Measurements from ENCODE around the gene IFT122.

Gene IFT122

DNA sequence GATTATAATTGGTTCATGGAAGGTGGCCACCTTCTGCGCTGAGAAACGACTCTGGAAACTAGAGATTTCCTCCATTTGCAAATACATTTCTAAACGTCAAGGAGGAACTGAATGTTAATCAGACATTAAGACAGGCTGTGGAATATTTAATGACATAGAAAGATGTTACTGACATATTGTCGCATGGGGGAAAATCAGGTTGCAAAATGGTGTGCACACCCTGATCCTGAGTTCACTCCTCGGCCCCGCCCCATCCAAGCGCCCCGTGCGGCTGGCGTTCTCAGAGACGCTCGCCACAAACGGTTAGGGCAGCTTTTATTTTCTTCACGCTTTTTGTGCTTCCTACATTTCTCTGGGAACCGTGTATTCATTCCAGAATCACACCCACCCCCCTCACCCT is 113.7 kb downstream of the IFT122 start:
- no peak for DNase-seq
- Histone ChIP-seq H3K27me3 (replicated peaks; ENCODE audit: control insufficient read depth, insufficient read depth, low read length, poor library complexity, severe bottlenecking) (no peaks in the 10 kb centered on the region), H3K4me1 (ENCODE audit: control insufficient read depth, insufficient read depth, low read length, poor library complexity, severe bottlenecking) (no peaks in the 10 kb centered on the region), H3K27ac (ENCODE audit: insufficient read depth, low read length, poor library complexity, severe bottlenecking) (no peak overlapping the region), H3K36me3 (ENCODE audit: control insufficient read depth, insufficient read depth, low read length) (no peaks in the 10 kb centered on the region), H3K9me3 (ENCODE audit: control insufficient read depth, low read length) (no peaks in the 10 kb centered on the region), H3K4me3 (ENCODE audit: insufficient read depth, low read depth, low read length, poor library complexity, severe bottlenecking) (no peak overlapping the region)

DNA sequence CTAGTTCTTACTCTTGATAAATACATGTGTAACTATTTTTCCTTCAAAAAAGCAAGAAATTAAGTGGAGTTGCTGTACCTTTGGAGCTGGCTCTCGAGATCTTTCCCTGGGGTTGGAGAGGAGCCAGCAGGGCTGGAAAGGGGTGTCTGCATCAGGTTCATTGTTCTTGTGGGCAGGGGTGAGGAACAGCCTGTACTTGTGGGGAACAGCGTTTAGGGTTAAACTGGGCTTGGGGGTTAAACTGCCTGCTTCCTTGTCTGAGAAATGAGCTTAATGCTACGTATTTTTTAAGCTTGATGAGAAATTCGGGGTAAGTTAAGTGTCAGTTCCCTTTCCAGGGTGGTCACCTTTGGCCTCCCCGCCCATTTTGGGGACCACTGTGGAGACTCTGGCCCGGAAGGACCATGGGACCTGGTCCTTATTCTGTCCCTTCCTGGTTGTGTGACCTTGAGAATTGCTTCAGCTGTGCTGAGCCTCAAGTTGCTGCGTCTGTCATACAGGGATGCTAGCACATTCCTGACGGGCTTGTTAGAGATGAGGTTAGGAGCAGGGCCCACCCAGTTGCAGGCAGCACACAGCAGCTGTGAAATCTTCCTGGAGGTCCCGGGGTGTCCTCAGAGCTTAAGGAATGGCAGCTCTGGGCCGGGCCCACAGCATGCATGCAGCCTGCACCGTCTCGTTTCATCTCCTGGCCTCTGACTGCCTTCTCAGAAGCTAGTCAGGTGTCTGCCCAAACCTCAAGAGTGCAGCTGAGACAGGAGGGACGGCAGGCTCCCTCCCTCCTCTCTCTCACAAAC is 114.5 kb downstream of the IFT122 start:
- H3K4me3 ChIP-seq (ENCODE audit: insufficient read depth, low read depth, low read length, poor library complexity, severe bottlenecking) = no peak overlapping the region
- no peak overlapping the region for H3K27ac ChIP-seq (ENCODE audit: insufficient read depth, low read length, poor library complexity, severe bottlenecking)
- H3K4me1 ChIP-seq (ENCODE audit: control insufficient read depth, insufficient read depth, low read length, poor library complexity, severe bottlenecking) = no peaks in the 10 kb centered on the region
- no peaks in the 10 kb centered on the region for H3K9me3 ChIP-seq (ENCODE audit: control insufficient read depth, low read length)
- no peaks in the 10 kb centered on the region for H3K27me3 ChIP-seq (replicated peaks; ENCODE audit: control insufficient read depth, insufficient read depth, low read length, poor library complexity, severe bottlenecking)
- DNase-seq = no peak
- H3K36me3 ChIP-seq (ENCODE audit: control insufficient read depth, insufficient read depth, low read length) = no peaks in the 10 kb centered on the region

DNA sequence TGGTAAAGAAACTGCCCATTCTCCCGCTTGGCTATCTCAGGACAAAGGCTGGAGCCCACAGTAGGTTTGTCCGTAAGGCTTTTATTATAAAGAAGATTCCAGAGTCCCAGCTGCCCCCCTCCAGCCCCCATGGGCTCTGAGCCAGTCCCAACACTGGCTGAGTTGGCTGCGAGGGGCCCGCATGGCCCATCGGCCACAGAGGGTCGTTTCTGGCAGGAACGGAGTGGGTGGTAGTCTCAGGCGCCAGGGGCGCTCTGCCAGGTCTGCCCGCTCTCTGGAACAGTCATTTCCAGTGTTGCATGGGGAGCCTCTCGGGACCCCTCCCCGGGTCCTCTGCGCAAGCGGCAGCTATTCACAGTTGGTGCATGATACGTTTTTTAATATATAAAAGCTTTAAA is 115.1 kb downstream of the IFT122 start:
- Histone ChIP-seq H3K4me3 (ENCODE audit: insufficient read depth, low read depth, low read length, poor library complexity, severe bottlenecking) (no peak overlapping the region), H3K36me3 (ENCODE audit: control insufficient read depth, insufficient read depth, low read length) (no peaks in the 10 kb centered on the region), H3K27ac (ENCODE audit: insufficient read depth, low read length, poor library complexity, severe bottlenecking) (no peak overlapping the region), H3K27me3 (replicated peaks; ENCODE audit: control insufficient read depth, insufficient read depth, low read length, poor library complexity, severe bottlenecking) (no peaks in the 10 kb centered on the region), H3K9me3 (ENCODE audit: control insufficient read depth, low read length) (no peaks in the 10 kb centered on the region), H3K4me1 (ENCODE audit: control insufficient read depth, insufficient read depth, low read length, poor library complexity, severe bottlenecking) (no peaks in the 10 kb centered on the region)
- no peak for DNase-seq

DNA sequence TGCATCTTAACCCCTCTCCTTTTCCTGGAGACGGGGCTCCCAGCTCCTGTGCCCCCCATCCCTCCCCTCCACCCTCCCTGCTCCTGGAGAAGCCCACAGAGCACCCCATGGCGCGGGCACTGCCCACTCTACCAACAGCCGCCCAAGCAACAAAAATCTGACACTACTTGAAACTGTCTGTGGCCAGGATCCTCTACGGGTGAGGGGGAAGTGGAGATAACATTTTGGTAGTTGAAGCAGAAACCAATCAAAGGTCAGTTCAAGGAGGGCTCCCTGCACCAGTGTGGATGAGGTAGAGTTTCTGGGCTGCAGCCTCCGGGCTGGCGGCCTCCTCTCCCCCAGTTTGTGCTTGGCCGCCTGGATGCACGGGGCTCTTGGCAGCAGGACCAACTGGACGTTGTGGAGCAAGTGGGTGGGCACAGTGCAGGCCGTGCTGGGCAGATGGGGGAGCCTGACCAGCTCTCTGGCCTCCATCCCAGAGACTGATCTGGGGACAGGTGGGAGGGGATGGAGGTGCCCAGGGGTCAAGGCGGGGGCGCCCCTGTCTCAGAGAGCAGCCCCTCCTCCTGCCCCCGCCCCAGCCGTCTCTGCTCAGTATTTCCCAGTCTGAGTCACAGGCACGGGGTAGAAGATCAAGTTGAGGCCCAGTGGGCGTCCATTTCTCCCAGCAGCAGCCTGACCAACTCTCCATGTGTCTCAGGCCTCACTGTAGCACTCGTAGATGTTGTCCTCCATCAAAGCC is 115.8 kb downstream of the IFT122 start:
- H3K36me3 ChIP-seq (ENCODE audit: control insufficient read depth, insufficient read depth, low read length) = no peaks in the 10 kb centered on the region
- no peak overlapping the region for H3K4me3 ChIP-seq (ENCODE audit: insufficient read depth, low read depth, low read length, poor library complexity, severe bottlenecking)
- no peaks in the 10 kb centered on the region for H3K9me3 ChIP-seq (ENCODE audit: control insufficient read depth, low read length)
- no peaks in the 10 kb centered on the region for H3K4me1 ChIP-seq (ENCODE audit: control insufficient read depth, insufficient read depth, low read length, poor library complexity, severe bottlenecking)
- H3K27ac ChIP-seq (ENCODE audit: insufficient read depth, low read length, poor library complexity, severe bottlenecking) = no peak overlapping the region
- DNase-seq = no peak
- H3K27me3 ChIP-seq (replicated peaks; ENCODE audit: control insufficient read depth, insufficient read depth, low read length, poor library complexity, severe bottlenecking) = no peaks in the 10 kb centered on the region

DNA sequence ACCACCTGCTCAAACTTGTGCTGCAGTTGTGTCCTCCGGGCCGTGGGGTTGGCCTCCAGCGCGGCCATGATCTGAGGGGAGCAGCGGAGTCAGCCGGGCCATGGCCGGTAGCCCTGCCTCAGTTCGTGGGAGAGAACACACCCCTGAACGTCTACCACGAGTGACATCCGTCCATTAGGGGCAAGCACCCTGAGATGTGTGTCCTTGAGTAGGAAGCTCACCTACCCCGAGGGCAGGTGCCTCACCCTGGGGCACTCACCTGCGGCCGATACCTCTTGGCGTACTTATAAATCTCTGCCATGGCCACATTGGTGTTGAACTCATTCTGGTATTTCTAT is 116.3 kb downstream of the IFT122 start:
- Histone ChIP-seq H3K9me3 (ENCODE audit: control insufficient read depth, low read length) (no peaks in the 10 kb centered on the region), H3K4me3 (ENCODE audit: insufficient read depth, low read depth, low read length, poor library complexity, severe bottlenecking) (no peak overlapping the region), H3K4me1 (ENCODE audit: control insufficient read depth, insufficient read depth, low read length, poor library complexity, severe bottlenecking) (no peaks in the 10 kb centered on the region), H3K36me3 (ENCODE audit: control insufficient read depth, insufficient read depth, low read length) (no peaks in the 10 kb centered on the region), H3K27me3 (replicated peaks; ENCODE audit: control insufficient read depth, insufficient read depth, low read length, poor library complexity, severe bottlenecking) (no peaks in the 10 kb centered on the region), H3K27ac (ENCODE audit: insufficient read depth, low read length, poor library complexity, severe bottlenecking) (no peak overlapping the region)
- no peak for DNase-seq

DNA sequence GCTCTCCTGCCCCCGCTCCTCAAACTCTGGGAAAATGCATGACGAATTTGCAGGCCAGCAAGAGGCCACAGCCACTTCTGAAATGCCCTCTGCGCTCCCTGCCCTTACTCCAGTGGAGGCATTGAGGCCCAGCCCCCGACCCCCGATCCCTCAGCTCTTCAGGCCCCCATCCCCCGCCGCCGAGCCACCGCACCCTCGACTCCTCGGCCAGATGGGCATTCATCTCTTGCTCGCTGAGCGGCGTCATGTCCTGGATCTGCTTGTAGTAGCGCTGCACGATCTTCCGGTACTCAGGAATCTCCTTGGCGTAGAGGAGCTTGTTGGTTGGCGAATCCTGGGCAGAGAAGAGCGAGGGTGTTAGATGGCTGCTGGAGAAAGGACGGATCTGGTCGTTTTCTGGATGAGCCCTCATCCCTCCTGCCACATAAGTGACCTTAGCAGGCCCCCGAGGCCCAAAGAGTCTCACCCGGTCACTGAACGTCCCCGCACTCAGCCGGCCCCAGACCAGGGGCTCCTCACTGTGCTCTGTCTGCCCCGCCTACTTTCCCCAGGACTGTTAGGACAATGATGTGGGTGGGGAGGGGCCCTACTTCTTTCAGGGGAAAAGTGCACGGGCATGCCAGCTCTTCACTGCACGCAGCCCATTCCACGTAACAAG is 117.0 kb downstream of the IFT122 start:
- Histone ChIP-seq H3K4me3 (ENCODE audit: insufficient read depth, low read depth, low read length, poor library complexity, severe bottlenecking) (no peak overlapping the region), H3K27ac (ENCODE audit: insufficient read depth, low read length, poor library complexity, severe bottlenecking) (no peak overlapping the region), H3K36me3 (ENCODE audit: control insufficient read depth, insufficient read depth, low read length) (no peaks in the 10 kb centered on the region), H3K9me3 (ENCODE audit: control insufficient read depth, low read length) (no peaks in the 10 kb centered on the region), H3K27me3 (replicated peaks; ENCODE audit: control insufficient read depth, insufficient read depth, low read length, poor library complexity, severe bottlenecking) (no peaks in the 10 kb centered on the region), H3K4me1 (ENCODE audit: control insufficient read depth, insufficient read depth, low read length, poor library complexity, severe bottlenecking) (no peaks in the 10 kb centered on the region)
- no peak for DNase-seq

DNA sequence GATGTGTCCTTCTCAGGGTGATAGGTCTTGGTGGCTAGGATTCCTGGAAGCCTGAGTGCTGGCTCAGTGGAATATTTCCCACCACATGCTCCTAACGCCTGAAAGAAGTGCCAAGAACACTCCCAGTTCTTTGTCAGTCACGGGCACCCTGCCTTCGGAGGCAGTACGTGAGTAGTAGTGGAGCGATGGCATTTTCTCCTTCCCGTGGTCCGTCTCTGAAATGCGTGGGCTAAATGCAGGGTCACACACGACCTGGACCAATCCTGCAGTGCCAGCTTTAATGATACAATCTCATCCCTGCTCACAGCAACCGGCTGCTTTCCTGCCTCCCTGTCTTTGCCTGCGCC is 117.5 kb downstream of the IFT122 start:
- no peak for DNase-seq
- no peaks in the 10 kb centered on the region for H3K36me3 ChIP-seq (ENCODE audit: control insufficient read depth, insufficient read depth, low read length)

DNA sequence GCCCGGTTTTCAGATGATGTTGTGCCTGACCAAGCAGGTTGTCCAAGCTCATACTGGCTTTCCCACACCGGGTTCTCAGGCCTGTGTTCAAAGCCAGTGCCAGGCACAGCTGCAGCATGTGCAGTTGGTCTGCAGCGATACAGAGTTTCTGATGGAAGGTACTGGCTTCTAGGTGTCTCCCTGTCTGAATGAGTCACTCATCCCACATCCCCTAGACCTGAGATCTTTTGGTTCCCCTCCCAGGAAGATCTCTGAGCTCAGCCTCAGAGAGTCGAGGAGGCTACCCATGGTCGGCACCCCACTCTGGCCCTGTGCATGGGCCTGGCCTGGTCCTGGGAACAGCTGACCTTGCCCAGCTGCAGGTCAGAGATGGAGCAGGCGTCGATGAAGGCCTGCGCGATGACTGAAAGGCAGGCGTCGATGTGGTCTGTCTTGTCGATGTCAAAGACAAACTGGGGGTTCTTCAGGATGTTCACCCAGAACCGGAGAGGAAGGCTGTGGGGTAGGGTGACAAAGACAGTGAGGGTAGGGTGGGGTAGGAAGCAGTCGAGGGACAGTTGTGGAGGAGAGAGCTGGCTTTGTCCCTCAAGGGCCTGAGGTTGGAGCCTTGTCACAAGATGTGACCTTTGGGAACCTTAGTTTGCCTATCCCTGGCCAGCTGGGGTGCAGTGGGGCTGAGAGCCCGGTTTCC is 118.2 kb downstream of the IFT122 start:
- no peak overlapping the region for H3K27ac ChIP-seq (ENCODE audit: insufficient read depth, low read length, poor library complexity, severe bottlenecking)
- no peaks in the 10 kb centered on the region for H3K9me3 ChIP-seq (ENCODE audit: control insufficient read depth, low read length)
- H3K4me1 ChIP-seq (ENCODE audit: control insufficient read depth, insufficient read depth, low read length, poor library complexity, severe bottlenecking) = no peaks in the 10 kb centered on the region
- H3K27me3 ChIP-seq (replicated peaks; ENCODE audit: control insufficient read depth, insufficient read depth, low read length, poor library complexity, severe bottlenecking) = no peaks in the 10 kb centered on the region
- H3K36me3 ChIP-seq (ENCODE audit: control insufficient read depth, insufficient read depth, low read length) = no peaks in the 10 kb centered on the region
- DNase-seq = no peak
- H3K4me3 ChIP-seq (ENCODE audit: insufficient read depth, low read depth, low read length, poor library complexity, severe bottlenecking) = no peak overlapping the region

More for the DNA sequence above, 117.5 kb downstream of the IFT122 start:
- Histone ChIP-seq H3K27ac (ENCODE audit: insufficient read depth, low read length, poor library complexity, severe bottlenecking) (no peak overlapping the region), H3K9me3 (ENCODE audit: control insufficient read depth, low read length) (no peaks in the 10 kb centered on the region), H3K4me3 (ENCODE audit: insufficient read depth, low read depth, low read length, poor library complexity, severe bottlenecking) (no peak overlapping the region), H3K4me1 (ENCODE audit: control insufficient read depth, insufficient read depth, low read length, poor library complexity, severe bottlenecking) (no peaks in the 10 kb centered on the region), H3K27me3 (replicated peaks; ENCODE audit: control insufficient read depth, insufficient read depth, low read length, poor library complexity, severe bottlenecking) (no peaks in the 10 kb centered on the region)

DNA sequence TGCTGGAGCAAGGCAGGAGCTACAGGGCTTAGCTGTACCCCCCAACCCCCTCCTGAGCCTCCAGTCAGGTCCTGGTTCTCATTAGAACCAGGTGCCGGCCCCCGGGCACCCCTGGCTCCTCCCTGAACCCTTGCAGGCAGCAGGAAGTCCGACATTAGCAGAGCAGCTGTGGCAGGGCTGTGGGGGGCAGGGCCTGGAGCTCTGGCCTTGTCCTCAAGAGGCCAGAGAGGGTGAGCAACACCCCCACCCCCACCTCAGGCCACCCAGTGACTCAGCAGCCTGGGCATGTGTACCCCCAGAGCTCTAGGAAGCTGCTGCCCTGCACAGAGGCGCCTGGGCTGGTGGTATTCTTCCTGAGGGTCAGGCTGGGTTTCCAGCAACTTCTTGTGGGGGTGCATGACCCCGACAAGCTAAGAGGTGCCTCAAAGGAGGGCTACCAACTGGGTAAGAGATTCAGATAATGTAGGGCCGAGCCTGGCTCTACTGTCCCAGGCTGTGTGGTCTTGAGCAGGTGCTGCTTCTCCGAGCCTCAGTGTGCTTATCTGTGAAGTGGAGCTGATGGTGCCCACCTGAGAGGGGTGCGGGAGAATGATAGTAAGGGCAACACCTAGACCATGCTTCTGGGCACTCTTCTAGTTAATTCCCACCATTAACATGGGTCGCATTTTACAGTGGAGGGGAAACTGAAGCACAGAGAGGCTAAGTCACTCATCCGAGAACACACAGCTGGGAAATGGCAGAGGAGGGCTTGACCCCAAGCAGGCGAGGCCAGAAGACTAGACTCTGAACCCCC is 118.9 kb downstream of the IFT122 start:
- DNase-seq = no peak
- H3K27ac ChIP-seq (ENCODE audit: insufficient read depth, low read length, poor library complexity, severe bottlenecking) = no peak overlapping the region

More for the DNA sequence above, 118.9 kb downstream of the IFT122 start:
- Histone ChIP-seq H3K27me3 (replicated peaks; ENCODE audit: control insufficient read depth, insufficient read depth, low read length, poor library complexity, severe bottlenecking) (no peaks in the 10 kb centered on the region), H3K36me3 (ENCODE audit: control insufficient read depth, insufficient read depth, low read length) (no peaks in the 10 kb centered on the region), H3K9me3 (ENCODE audit: control insufficient read depth, low read length) (no peaks in the 10 kb centered on the region), H3K4me1 (ENCODE audit: control insufficient read depth, insufficient read depth, low read length, poor library complexity, severe bottlenecking) (no peaks in the 10 kb centered on the region), H3K4me3 (ENCODE audit: insufficient read depth, low read depth, low read length, poor library complexity, severe bottlenecking) (no peak overlapping the region)
